Right lobe of liver (tissue), 4 donors: ENCODE measurements around the gene HKDC1.

ENCODE experiments used
- CTCF ChIP-seq, 4 donors: fragments of 200-600 bp in 3 of 4; fragments of 450-650 bp in 1 of 4; IDR thresholded peaks; one replicate each; pipeline versions ENCODE4 v1.5.1 to v1.8.0; 2016 to 2022; ENCODE audit warnings: antibody characterized with exemption in 4 of 4, mild to moderate bottlenecking in 2 of 4
- POLR2A ChIP-seq: fragments of 450-650 bp; IDR thresholded peaks from one replicate; pipeline ENCODE4 v1.6.1; 2017; ENCODE audit warnings: antibody characterized with exemption, mild to moderate bottlenecking
- donor health status: DM: no; HTN: no; CAD: no.
- donor health status: DM: no; HTN: no; CAD: no.
- donor health status: DM: no; HTN: yes; CAD: no.

- TF ChIP-seq POLR2A (no peak), CTCF (IDR thresholded peaks at IDR 0.05) (no peak)
Measured at GRCh38 chr10:69306421-69306820, 86.3 kb downstream of the HKDC1 start.
